ENCODE measurements around the gene GPBP1L1.
"Not testable (repeated sequence)": the region's sequence is repeated elsewhere in the genome, so short reads cannot be mapped to it uniquely, and the experiment has no call there.

GPBP1L1 gene

DNA sequence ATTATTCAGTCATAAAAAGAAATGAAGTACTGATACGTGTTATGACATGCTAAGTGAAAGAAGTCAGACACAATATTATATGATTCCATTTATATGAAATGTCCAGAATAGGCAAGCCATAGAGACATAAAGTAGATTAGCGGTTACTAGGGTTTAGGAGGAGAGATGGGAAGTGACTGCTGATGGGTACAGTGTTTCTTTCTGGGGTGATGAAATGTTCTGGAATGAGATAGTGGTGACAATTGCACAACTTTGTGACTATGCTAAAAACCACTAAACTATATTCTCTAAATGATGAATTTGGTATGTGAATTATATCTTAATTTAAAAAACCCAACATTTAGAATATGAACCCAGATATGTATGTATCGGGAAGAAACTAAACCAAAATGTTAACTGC, 36.5 kb upstream of the GPBP1L1 start:
- DNase-seq (ENCODE audit: extremely low read depth, insufficient read length) = no peak
- TF ChIP-seq, protein P1, sequence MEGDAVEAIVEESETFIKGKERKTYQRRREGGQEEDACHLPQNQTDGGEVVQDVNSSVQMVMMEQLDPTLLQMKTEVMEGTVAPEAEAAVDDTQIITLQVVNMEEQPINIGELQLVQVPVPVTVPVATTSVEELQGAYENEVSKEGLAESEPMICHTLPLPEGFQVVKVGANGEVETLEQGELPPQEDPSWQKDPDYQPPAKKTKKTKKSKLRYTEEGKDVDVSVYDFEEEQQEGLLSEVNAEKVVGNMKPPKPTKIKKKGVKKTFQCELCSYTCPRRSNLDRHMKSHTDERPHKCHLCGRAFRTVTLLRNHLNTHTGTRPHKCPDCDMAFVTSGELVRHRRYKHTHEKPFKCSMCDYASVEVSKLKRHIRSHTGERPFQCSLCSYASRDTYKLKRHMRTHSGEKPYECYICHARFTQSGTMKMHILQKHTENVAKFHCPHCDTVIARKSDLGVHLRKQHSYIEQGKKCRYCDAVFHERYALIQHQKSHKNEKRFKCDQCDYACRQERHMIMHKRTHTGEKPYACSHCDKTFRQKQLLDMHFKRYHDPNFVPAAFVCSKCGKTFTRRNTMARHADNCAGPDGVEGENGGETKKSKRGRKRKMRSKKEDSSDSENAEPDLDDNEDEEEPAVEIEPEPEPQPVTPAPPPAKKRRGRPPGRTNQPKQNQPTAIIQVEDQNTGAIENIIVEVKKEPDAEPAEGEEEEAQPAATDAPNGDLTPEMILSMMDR (IDR thresholded peaks at IDR 0.05; ENCODE audit: insufficient read depth, low read length, poor library complexity, severe bottlenecking) = no peak
- H3K27me3 ChIP-seq (replicated peaks; ENCODE audit: control insufficient read depth, insufficient read depth, low read length) = no peaks in the 10 kb centered on the region
- H3K36me3 ChIP-seq (ENCODE audit: control insufficient read depth, insufficient read depth, low read length) = no peaks in the 10 kb centered on the region
- no peak overlapping the region for H3K4me3 ChIP-seq (replicated peaks; ENCODE audit: low read depth, low read length)

DNA sequence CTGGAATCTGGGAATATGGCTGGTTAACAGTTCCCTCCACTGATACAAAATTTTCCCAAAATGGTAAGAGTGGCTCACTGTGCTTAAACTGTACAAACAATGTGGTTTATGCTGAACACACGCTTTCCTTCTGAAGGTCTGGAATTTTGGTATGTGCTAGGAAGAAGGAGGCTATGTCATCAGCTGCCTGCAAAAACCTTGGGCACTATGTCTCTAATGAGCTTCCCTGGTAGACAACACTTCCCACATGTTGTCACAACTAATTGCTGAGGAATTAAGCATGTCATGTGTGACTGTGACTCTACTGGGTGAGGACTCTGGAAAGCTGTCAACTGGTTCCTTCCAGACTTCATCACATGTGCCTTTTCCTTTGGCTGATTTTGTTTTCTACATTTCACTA, 34.9 kb upstream of the GPBP1L1 start:
- no peaks in the 10 kb centered on the region for H3K36me3 ChIP-seq (ENCODE audit: control insufficient read depth, insufficient read depth, low read length)
- H3K4me3 ChIP-seq (replicated peaks; ENCODE audit: low read depth, low read length) = no peak overlapping the region
- DNase-seq (ENCODE audit: extremely low read depth, insufficient read length) = no peak
- TF ChIP-seq, protein P1 (IDR thresholded peaks at IDR 0.05; ENCODE audit: insufficient read depth, low read length, poor library complexity, severe bottlenecking) = no peak
- H3K27me3 ChIP-seq (replicated peaks; ENCODE audit: control insufficient read depth, insufficient read depth, low read length) = no peaks in the 10 kb centered on the region

DNA sequence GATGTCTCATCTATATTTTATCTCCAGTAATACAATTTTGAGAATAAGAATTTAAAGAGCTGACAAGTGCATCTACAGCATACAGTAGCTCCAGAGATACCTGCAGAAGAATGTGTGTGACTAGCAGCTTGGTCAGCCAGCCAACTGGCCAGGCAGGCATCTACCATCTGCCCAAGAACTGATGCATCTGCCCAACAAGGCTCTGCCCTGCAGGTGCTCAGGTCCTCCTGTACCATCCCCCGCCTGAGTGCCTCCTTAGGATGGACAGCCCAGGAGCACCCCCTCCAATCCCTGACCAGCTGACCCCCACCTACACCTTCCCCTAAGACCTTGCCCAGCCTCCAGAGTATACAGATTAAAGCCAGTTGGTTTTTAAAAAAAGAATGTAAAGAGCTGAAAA, 32.0 kb upstream of the GPBP1L1 start:
- H3K4me3 ChIP-seq (replicated peaks; ENCODE audit: low read depth, low read length) = no peak overlapping the region
- H3K27me3 ChIP-seq (replicated peaks; ENCODE audit: control insufficient read depth, insufficient read depth, low read length) = no peaks in the 10 kb centered on the region
- TF ChIP-seq, protein P1 (IDR thresholded peaks at IDR 0.05; ENCODE audit: insufficient read depth, low read length, poor library complexity, severe bottlenecking) = no peak
- no peak for DNase-seq (ENCODE audit: extremely low read depth, insufficient read length)
- H3K36me3 ChIP-seq (ENCODE audit: control insufficient read depth, insufficient read depth, low read length) = no peaks in the 10 kb centered on the region

DNA sequence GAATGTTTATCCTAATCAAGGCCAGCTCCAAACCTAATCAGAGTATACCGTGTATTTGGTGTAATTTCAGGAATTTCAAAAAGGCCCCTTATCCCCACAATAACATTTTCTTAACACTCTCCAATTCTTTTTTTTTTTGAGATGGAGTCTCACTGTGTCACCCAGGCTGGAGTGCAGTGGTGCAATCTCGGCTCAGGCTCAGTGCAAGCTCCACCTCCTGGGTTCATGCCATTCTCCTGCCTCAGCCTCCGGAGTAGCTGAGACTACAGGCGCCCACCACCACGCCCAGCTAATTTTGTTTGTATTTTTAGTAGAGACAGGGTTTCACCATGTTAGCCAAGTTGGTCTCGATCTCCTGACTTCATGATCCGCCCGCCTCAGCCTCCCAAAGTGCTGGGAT, 31.1 kb upstream of the GPBP1L1 start:
- not testable (repeated sequence) for DNase-seq (ENCODE audit: extremely low read depth, insufficient read length); H3K4me3 ChIP-seq (replicated peaks; ENCODE audit: low read depth, low read length); H3K36me3 ChIP-seq (ENCODE audit: control insufficient read depth, insufficient read depth, low read length); H3K27me3 ChIP-seq (replicated peaks; ENCODE audit: control insufficient read depth, insufficient read depth, low read length)

DNA sequence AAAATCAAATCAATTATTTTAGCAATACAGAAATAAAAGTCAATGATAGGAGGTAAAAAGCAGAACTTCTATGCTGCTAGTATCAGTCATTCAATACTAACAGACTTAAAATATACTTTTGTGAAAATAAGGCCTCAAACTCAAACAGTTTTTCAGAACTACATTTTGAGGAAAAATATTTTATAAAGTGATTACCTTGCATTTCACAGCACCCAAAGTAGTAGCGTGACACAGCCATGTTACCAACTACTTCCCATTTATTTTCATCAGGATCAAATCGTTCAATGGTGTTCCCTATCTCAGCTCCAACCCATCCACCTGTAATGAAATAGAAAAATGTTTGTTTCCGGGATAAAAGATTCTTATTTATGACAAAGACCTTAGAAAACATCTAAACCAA, 30.4 kb upstream of the GPBP1L1 start:
- TF ChIP-seq, protein P1 (IDR thresholded peaks at IDR 0.05; ENCODE audit: insufficient read depth, low read length, poor library complexity, severe bottlenecking) = no peak
- no peak for DNase-seq (ENCODE audit: extremely low read depth, insufficient read length)
- Histone ChIP-seq H3K27me3 (replicated peaks; ENCODE audit: control insufficient read depth, insufficient read depth, low read length) (no peaks in the 10 kb centered on the region), H3K36me3 (ENCODE audit: control insufficient read depth, insufficient read depth, low read length) (no peaks in the 10 kb centered on the region), H3K4me3 (replicated peaks; ENCODE audit: low read depth, low read length) (no peak overlapping the region)

DNA sequence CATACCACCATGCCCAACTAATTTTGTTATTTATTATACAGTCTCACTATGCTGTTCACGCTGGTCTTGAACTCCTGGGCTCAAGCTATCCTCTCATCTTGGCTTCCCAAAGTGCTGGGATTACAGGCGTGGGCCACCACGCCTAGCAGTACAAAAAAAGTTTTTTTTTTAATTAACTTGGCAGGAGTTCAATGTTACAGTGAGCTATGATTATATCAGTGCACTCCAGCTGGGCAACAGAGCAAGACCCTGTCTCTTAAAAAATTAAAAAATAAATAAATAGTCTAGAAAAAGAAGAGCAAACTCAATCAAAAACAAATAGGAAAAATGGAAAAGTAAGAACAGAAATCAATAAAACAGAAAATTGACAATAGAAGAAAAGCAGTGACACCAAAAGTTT, 27.4 kb upstream of the GPBP1L1 start:
- TF ChIP-seq, protein P1 (IDR thresholded peaks at IDR 0.05; ENCODE audit: insufficient read depth, low read length, poor library complexity, severe bottlenecking) = no peak
- H3K36me3 ChIP-seq (ENCODE audit: control insufficient read depth, insufficient read depth, low read length) = no peaks in the 10 kb centered on the region
- no peaks in the 10 kb centered on the region for H3K27me3 ChIP-seq (replicated peaks; ENCODE audit: control insufficient read depth, insufficient read depth, low read length)
- no peak for DNase-seq (ENCODE audit: extremely low read depth, insufficient read length)
- H3K4me3 ChIP-seq (replicated peaks; ENCODE audit: low read depth, low read length) = no peak overlapping the region
